B cell (primary cell): Measurements from ENCODE around the gene PDXP. TPM values are rescaled to one million over a fixed set of nuclear protein-coding genes. Genes with fewer than 3 reads are reported as not detected.
A peak's percentile ranks its signal among the peaks of the same experiment; 100 is the strongest.

Experiments
- ATAC-seq: fragments of 200-7000 bp; cut with Tn5 transposase; one replicate; pipeline ENCODE4 v1.10.0; 2021; ENCODE audit warnings: low read depth, mild to moderate bottlenecking, moderate number of reproducible peaks, moderate library complexity
- CTCF ChIA-PET: fragments of 350-600 bp; sonication (Branson Sonifier 250); formaldehyde crosslinking; loops from one replicate; lab custom pipeline; 2021; ENCODE audit warnings: antibody characterized with exemption, inconsistent platforms; lab: Charles Lee
- POLR2A ChIA-PET: fragments of 350-600 bp; sonication (Branson Sonifier 250); formaldehyde crosslinking; loops from one replicate; lab custom pipeline; 2021; ENCODE audit warnings: antibody characterized with exemption; lab: Charles Lee
- DNase-seq: peaks from one replicate; pipeline ENCODE4 v3.0.0; 2013
- H2AFZ ChIP-seq: 2 replicates; pipeline ENCODE4 v1.6.1; 2012; ENCODE audit warnings: mild to moderate bottlenecking, low read depth, low read length; ENCODE audit not compliant: insufficient read depth, poor library complexity, severe bottlenecking
- H3K27ac ChIP-seq, 2 donors: 1 replicate in 1 of 2; 2 replicates in 1 of 2; pipeline ENCODE4 v1.5.1; 2012 to 2013; ENCODE audit warnings: low read length in 2 of 2, mild to moderate bottlenecking in 2 of 2, moderate library complexity in 1 of 2
- H3K27me3 ChIP-seq, 4 experiments: fragments of 200-600 bp in 1 of 4; sonication (generic) in 1 of 4; replicated peaks in 1 of 4; 1 replicate in 2 of 4; 2 replicates in 2 of 4; pipeline versions ENCODE4 v1.6.1 to v1.7.0; 2013 to 2016; ENCODE audit warnings: low read length in 3 of 4, mild to moderate bottlenecking in 2 of 4, mixed read lengths in 1 of 4, moderate library complexity in 1 of 4; ENCODE audit not compliant: insufficient read depth in 4 of 4, control insufficient read depth in 3 of 4; ENCODE audit errors: control extremely low read depth in 1 of 4
- H3K36me3 ChIP-seq, 2 experiments: replicated peaks in 1 of 2; 1 replicate in 1 of 2; 2 replicates in 1 of 2; pipeline versions ENCODE4 v1.6.1 to v1.7.1; 2013; ENCODE audit warnings: low read length in 1 of 2; ENCODE audit not compliant: insufficient read depth in 2 of 2, control insufficient read depth in 1 of 2; ENCODE audit errors: control extremely low read depth in 1 of 2, extremely low read depth in 1 of 2
- H3K4me1 ChIP-seq, 2 donors: fragments of 200-600 bp in 1 of 2; sonication (generic) in 1 of 2; 1 replicate in 1 of 2; 2 replicates in 1 of 2; pipeline versions ENCODE4 v1.5.1 to v1.6.1; 2013 to 2017; ENCODE audit warnings: low read length in 2 of 2; ENCODE audit not compliant: control insufficient read depth in 2 of 2, insufficient read depth in 2 of 2
- H3K4me2 ChIP-seq: replicated peaks from 2 replicates; pipeline ENCODE3; 2012; ENCODE audit warnings: mild to moderate bottlenecking, low read depth, low read length; ENCODE audit not compliant: poor library complexity, severe bottlenecking
- H3K4me3 ChIP-seq, 5 experiments: fragments of 200-600 bp in 1 of 5; sonication (generic) in 1 of 5; 1 replicate in 3 of 5; 2 replicates in 2 of 5; pipeline versions ENCODE4 v1.5.1 to v1.7.0; 2011 to 2016; ENCODE audit warnings: low read length in 4 of 5, mild to moderate bottlenecking in 4 of 5, low read depth in 2 of 5, control low read depth in 1 of 5, moderate library complexity in 1 of 5; ENCODE audit not compliant: insufficient read depth in 1 of 5; ENCODE audit errors: control extremely low read depth in 1 of 5, extremely low read depth in 1 of 5
- H3K79me2 ChIP-seq: fragments of 200-600 bp; sonication (generic); one replicate; pipeline ENCODE4 v1.6.0; 2016; ENCODE audit warnings: low read length; ENCODE audit not compliant: control insufficient read depth, insufficient read depth
- H3K9ac ChIP-seq: fragments of 200-600 bp; sonication (generic); 2 replicates; pipeline ENCODE4 v1.6.1; 2017; ENCODE audit warnings: mild to moderate bottlenecking, low read length, moderate library complexity
- H3K9me3 ChIP-seq, 3 donors: one replicate each; pipeline versions ENCODE4 v1.6.1 to v1.7.1; 2013; ENCODE audit warnings: low read length in 2 of 3; ENCODE audit not compliant: control insufficient read depth in 2 of 3, insufficient read depth in 1 of 3; ENCODE audit errors: control extremely low read depth in 1 of 3
- H4K20me1 ChIP-seq: 2 replicates; pipeline ENCODE4 v1.6.0; 2012; ENCODE audit warnings: mild to moderate bottlenecking, low read length; ENCODE audit not compliant: insufficient read depth, control insufficient read depth, poor library complexity, severe bottlenecking
- H3K27ac Mint-ChIP-seq: one replicate; pipeline ENCODE4 v1.8.0; 2021; ENCODE audit warnings: mixed read lengths
- H3K27me3 Mint-ChIP-seq: one replicate; pipeline ENCODE4 v1.8.0; 2021; ENCODE audit warnings: mixed read lengths
- H3K4me1 Mint-ChIP-seq: one replicate; pipeline ENCODE4 v1.8.0; 2021; ENCODE audit warnings: mixed read lengths
- H3K4me3 Mint-ChIP-seq: one replicate; pipeline ENCODE4 v1.8.0; 2021; ENCODE audit warnings: mixed read lengths
- H3K9me3 Mint-ChIP-seq: one replicate; pipeline ENCODE4 v1.8.0; 2022; ENCODE audit warnings: mixed read lengths; ENCODE audit not compliant: insufficient read depth
- EZH2 ChIP-seq: IDR thresholded peaks from 2 replicates; pipeline ENCODE4 v1.6.1; 2012; ENCODE audit warnings: borderline replicate concordance, low read depth, mild to moderate bottlenecking, moderate library complexity, low read length; ENCODE audit not compliant: insufficient read depth, poor library complexity, severe bottlenecking
- WGBS: methylation state at CpG from one replicate; pipeline ENCODE4 v1.1.5; 2013; ENCODE audit warnings: missing lambda C conversion rate; ENCODE audit not compliant: insufficient coverage; 5-methylcytosine and 5-hydroxymethylcytosine counted together
- intact Hi-C: fragments of 100-400 bp; cut with micrococcal nuclease; formaldehyde crosslinking; loops from one replicate; pipeline ENCODE4 v1.10.0; 2022
- polyA plus RNA-seq: library from polyadenylated mRNA; depleted of rRNA; stranded (reverse); fragments of >200 nt; gene quantifications from 2 replicates; pipeline ENCODE4 v1.2.3, GENCODE V29; 2012
- total RNA-seq, 2 donors: library from RNA; stranded (reverse); fragments of 120-200 nt in 1 of 2; gene quantifications; 1 replicate in 1 of 2; 2 replicates in 1 of 2; pipeline versions ENCODE4 v1.2.3 to v1.2.4, GENCODE V29; 2013 to 2022
- TF ChIP-seq, protein P1 (sequence below): fragments of 200-600 bp; IDR thresholded peaks from one replicate; pipeline ENCODE4 v1.8.0; 2022; ENCODE audit warnings: antibody characterized with exemption, mild to moderate bottlenecking

PDXP gene
- total and polyA plus RNA-seq, 2 donors (not counting 1 experiment from before 2014, with no cell fraction given) = 16.6 to 17.5 TPM

DNA sequence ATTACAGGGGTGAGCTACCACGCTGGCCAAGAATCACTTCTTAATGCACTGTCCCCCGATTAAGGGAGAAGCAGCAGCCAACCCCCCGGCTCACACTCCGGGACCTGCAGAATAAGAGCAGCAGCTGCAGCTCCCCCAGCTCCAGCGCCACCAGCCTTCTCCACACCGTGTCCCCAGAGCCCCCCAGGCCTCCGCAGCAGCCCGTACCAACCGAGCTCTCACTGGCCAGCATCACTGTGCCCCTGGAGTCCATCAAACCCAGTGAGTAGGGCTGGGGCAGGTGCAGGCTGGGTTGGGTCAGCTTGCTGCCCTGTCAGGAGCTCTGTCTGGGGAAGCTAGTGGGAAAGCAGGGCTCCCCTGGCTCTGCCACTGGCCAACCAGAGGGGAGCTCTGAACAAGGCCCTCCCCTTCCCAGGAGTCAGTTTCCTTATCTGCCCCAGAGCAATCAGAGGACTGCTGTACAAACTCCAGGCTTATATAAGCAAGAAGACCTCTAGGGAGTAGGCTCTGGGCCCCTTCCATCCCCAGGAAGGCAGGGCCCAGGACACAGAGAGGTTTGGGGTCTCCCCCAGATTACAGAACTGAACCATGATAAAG is 27.6 kb upstream of the PDXP start:
- no peak for ATAC-seq
- no peak overlapping the region for H3K4me2 ChIP-seq
- Mint-ChIP-seq H3K4me3 (no peak overlapping the region), H3K27me3 (no peaks in the 10 kb centered on the region), H3K9me3 (no peaks in the 10 kb centered on the region), H3K4me1 (peaks cover 63% of the 10 kb centered on the region), H3K27ac (peak overlapping the region; percentile 15)
- intact Hi-C loops = loop anchor here (5.0 kb wide), 1 partner anchor 116 kb away; no protein-coding TSS in a partner anchor
- H3K27ac ChIP-seq = peak overlapping the region in 1 of 2 donors; percentile 89
- WGBS = 98% methylated on average over 9 of the region's 9 CpGs
- POLR2A ChIA-PET = interaction anchor here (0.6 to 1.3 kb wide), 4 partner anchors 10 to 1152 kb away, joined by 3 to 6 read pairs (median 4); no protein-coding TSS in a partner anchor
- DNase-seq = no peak
- H4K20me1 ChIP-seq = no peaks in the 10 kb centered on the region
- no peak overlapping the region for H3K4me3 ChIP-seq
- H2AFZ ChIP-seq = no peak overlapping the region
- CTCF ChIA-PET = interaction anchor here (1.1 to 30.7 kb wide), 4 partner anchors 5 to 47 kb away, joined by 3 to 620 read pairs (median 560); partner anchors contain the start of genes GGA1, LGALS1, NOL12 and SH3BP1
- peaks cover 0 to 22% of the 10 kb centered on the region in 2 experiments for H3K36me3 ChIP-seq
- no peaks in the 10 kb centered on the region for H3K27me3 ChIP-seq
- H3K4me1 ChIP-seq = peaks cover 58 to 68% of the 10 kb centered on the region in 2 donors
- TF ChIP-seq, protein P1, sequence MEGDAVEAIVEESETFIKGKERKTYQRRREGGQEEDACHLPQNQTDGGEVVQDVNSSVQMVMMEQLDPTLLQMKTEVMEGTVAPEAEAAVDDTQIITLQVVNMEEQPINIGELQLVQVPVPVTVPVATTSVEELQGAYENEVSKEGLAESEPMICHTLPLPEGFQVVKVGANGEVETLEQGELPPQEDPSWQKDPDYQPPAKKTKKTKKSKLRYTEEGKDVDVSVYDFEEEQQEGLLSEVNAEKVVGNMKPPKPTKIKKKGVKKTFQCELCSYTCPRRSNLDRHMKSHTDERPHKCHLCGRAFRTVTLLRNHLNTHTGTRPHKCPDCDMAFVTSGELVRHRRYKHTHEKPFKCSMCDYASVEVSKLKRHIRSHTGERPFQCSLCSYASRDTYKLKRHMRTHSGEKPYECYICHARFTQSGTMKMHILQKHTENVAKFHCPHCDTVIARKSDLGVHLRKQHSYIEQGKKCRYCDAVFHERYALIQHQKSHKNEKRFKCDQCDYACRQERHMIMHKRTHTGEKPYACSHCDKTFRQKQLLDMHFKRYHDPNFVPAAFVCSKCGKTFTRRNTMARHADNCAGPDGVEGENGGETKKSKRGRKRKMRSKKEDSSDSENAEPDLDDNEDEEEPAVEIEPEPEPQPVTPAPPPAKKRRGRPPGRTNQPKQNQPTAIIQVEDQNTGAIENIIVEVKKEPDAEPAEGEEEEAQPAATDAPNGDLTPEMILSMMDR = no peak
- no peak for TF ChIP-seq EZH2
- H3K79me2 ChIP-seq = peaks cover 2% of the 10 kb centered on the region
- no peaks in the 10 kb centered on the region for H3K9me3 ChIP-seq
- H3K9ac ChIP-seq = no peak overlapping the region
